Liver (tissue), 9 donors: ENCODE data around the gene DGKB. TPM values are rescaled to one million over a fixed set of nuclear protein-coding genes. Genes with fewer than 3 reads are reported as not detected.

ENCODE experiments used
- DNase-seq: peaks from one replicate; pipeline ENCODE4 v3.0.0-alpha.2; 2017; ENCODE audit warnings: low spot score
- H3K27ac ChIP-seq, 2 donors: one replicate each; pipeline ENCODE4 v1.7.0; 2013; ENCODE audit warnings: inconsistent platforms in 2 of 2, low read length in 2 of 2, control low read depth in 1 of 2, low read depth in 1 of 2, mild to moderate bottlenecking in 1 of 2
- H3K27me3 ChIP-seq, 4 donors: one replicate each; pipeline versions ENCODE4 v1.6.1 to v1.7.0; 2013; ENCODE audit warnings: low read length in 3 of 4, inconsistent platforms in 1 of 4, mild to moderate bottlenecking in 1 of 4, moderate library complexity in 1 of 4; ENCODE audit not compliant: control insufficient read depth in 4 of 4, insufficient read depth in 4 of 4
- H3K36me3 ChIP-seq, 4 donors: one replicate each; pipeline versions ENCODE4 v1.6.1 to v1.7.0; 2013; ENCODE audit warnings: low read length in 3 of 4, mild to moderate bottlenecking in 3 of 4, low read depth in 1 of 4, moderate library complexity in 1 of 4; ENCODE audit not compliant: control insufficient read depth in 4 of 4, insufficient read depth in 3 of 4
- H3K4me1 ChIP-seq, 4 donors: one replicate each; pipeline versions ENCODE4 v1.6.1 to v1.7.0; 2013; ENCODE audit warnings: low read length in 3 of 4, mild to moderate bottlenecking in 3 of 4, moderate library complexity in 1 of 4; ENCODE audit not compliant: control insufficient read depth in 4 of 4, insufficient read depth in 4 of 4
- H3K4me3 ChIP-seq, 3 donors: one replicate each; pipeline versions ENCODE4 v1.6.1 to v1.7.0; 2013; ENCODE audit warnings: low read length in 3 of 3, control low read depth in 1 of 3, low read depth in 1 of 3, mild to moderate bottlenecking in 1 of 3
- H3K9ac ChIP-seq, 2 donors: one replicate each; pipeline ENCODE4 v1.7.0; 2013; ENCODE audit warnings: low read length in 2 of 2, mild to moderate bottlenecking in 2 of 2, moderate library complexity in 2 of 2, control low read depth in 1 of 2, low read depth in 1 of 2
- H3K9me3 ChIP-seq, 4 donors: one replicate each; pipeline versions ENCODE4 v1.6.1 to v1.7.0; 2013; ENCODE audit warnings: low read length in 3 of 4; ENCODE audit not compliant: control insufficient read depth in 4 of 4
- ATF3 ChIP-seq: IDR thresholded peaks from 2 replicates; pipeline ENCODE4 v1.6.1; 2016; ENCODE audit warnings: antibody characterized with exemption
- CTCF ChIP-seq: fragments of 150-350 bp; IDR thresholded peaks from 2 replicates; pipeline ENCODE4 v1.5.1; 2017; ENCODE audit warnings: improper control_type of control experiment, low read depth, low read length; ENCODE audit not compliant: missing input control
- FOXA1 ChIP-seq: IDR thresholded peaks from 2 replicates; pipeline ENCODE4 v1.6.1; 2016; ENCODE audit warnings: antibody characterized with exemption
- FOXA2 ChIP-seq: IDR thresholded peaks from 2 replicates; pipeline ENCODE4 v1.6.1; 2016; ENCODE audit warnings: antibody characterized with exemption
- GABPA ChIP-seq, 2 donors: IDR thresholded peaks in 1 of 2; conservative IDR thresholded peaks in 1 of 2; 2 replicates each; pipeline ENCODE4 v1.6.1; 2016; ENCODE audit warnings: antibody characterized with exemption in 2 of 2, mild to moderate bottlenecking in 1 of 2, moderate library complexity in 1 of 2
- HNF4A ChIP-seq, 2 donors: conservative IDR thresholded peaks; 2 replicates each; pipeline ENCODE4 v1.6.1; 2016; ENCODE audit warnings: antibody characterized with exemption in 2 of 2, mild to moderate bottlenecking in 2 of 2
- HNF4G ChIP-seq: IDR thresholded peaks from 2 replicates; pipeline ENCODE4 v1.6.1; 2016; ENCODE audit warnings: antibody characterized with exemption
- JUND ChIP-seq, 2 donors: IDR thresholded peaks; 2 replicates each; pipeline ENCODE4 v1.6.1; 2016; ENCODE audit warnings: antibody characterized with exemption in 2 of 2
- MAX ChIP-seq: IDR thresholded peaks from 2 replicates; pipeline ENCODE4 v1.6.1; 2016; ENCODE audit warnings: antibody characterized with exemption
- NR2F2 ChIP-seq: IDR thresholded peaks from 2 replicates; pipeline ENCODE4 v1.6.1; 2016; ENCODE audit warnings: antibody characterized with exemption
- RAD21 ChIP-seq, 2 donors: IDR thresholded peaks; 2 replicates each; pipeline ENCODE4 v1.6.1; 2016; ENCODE audit warnings: antibody characterized with exemption in 2 of 2, mild to moderate bottlenecking in 2 of 2
- REST ChIP-seq: IDR thresholded peaks from 2 replicates; pipeline ENCODE4 v1.6.1; 2016; ENCODE audit warnings: antibody characterized with exemption, mild to moderate bottlenecking
- RXRA ChIP-seq, 2 donors: IDR thresholded peaks; 2 replicates each; pipeline ENCODE4 v1.6.1; 2017 to 2018; ENCODE audit warnings: antibody characterized with exemption in 2 of 2, mild to moderate bottlenecking in 1 of 2
- TAF1 ChIP-seq: conservative IDR thresholded peaks from 2 replicates; pipeline ENCODE4 v1.6.1; 2016; ENCODE audit warnings: antibody characterized with exemption, mild to moderate bottlenecking
- YY1 ChIP-seq: IDR thresholded peaks from 2 replicates; pipeline ENCODE4 v1.6.1; 2016; ENCODE audit warnings: antibody characterized with exemption, mild to moderate bottlenecking
- ZBTB33 ChIP-seq: IDR thresholded peaks from 2 replicates; pipeline ENCODE4 v1.6.1; 2016; ENCODE audit warnings: antibody characterized with exemption
- WGBS: extraction: QIAGEN DNeasy Blood & Tissue Kit; methylation state at CpG from one replicate; pipeline ENCODE4 v1.1.7; 2013; 5-methylcytosine and 5-hydroxymethylcytosine counted together
- polyA plus RNA-seq, 2 donors: library from polyadenylated mRNA; stranded (reverse) in 1 of 2; unstranded in 1 of 2; fragments of 200-250 nt in 1 of 2; fragments of >200 nt in 1 of 2; fragmentation: Nextera tagmentation in 1 of 2; extraction: Ambion mirVana in 1 of 2; gene quantifications; one replicate each; pipeline versions ENCODE4 v1.2.1 to v1.2.3, GENCODE V29; 2013 to 2015
- total RNA-seq, 2 donors: library from RNA; depleted of rRNA; stranded (reverse); fragments of >200 nt; gene quantifications; one replicate each; pipeline ENCODE4 v1.2.3, GENCODE V29; 2014
- donor health status: healthy.
- donor health status: healthy.
- donor health status: healthy.
- donor health status: healthy.
- donor health status: healthy.

DGKB gene
- total and polyA plus RNA-seq, 4 donors = 0.09 to 0.42 TPM; not detected in 2

GRCh38 chr7:14751461-14751860 lies 151.1 kb downstream of the DGKB start:
- Histone ChIP-seq H3K36me3 (no peaks in the 10 kb centered on the region), H3K4me1 (no peaks in the 10 kb centered on the region), H3K27me3 (no peaks in the 10 kb centered on the region), H3K27ac (no peak overlapping the region), H3K9ac (no peak overlapping the region), H3K4me3 (no peak overlapping the region), H3K9me3 (no peaks in the 10 kb centered on the region)
- DNase-seq = no peak
- WGBS = 72% methylated on average over 1 of the region's 1 CpG
- no peak for TF ChIP-seq JUND (IDR thresholded peaks at IDR 0.05)
- no peak for TF ChIP-seq RXRA (IDR thresholded peaks at IDR 0.05)
- no peak for TF ChIP-seq FOXA1
- TF ChIP-seq FOXA2 = no peak
- TF ChIP-seq HNF4G = no peak
- no peak for TF ChIP-seq ZBTB33
- TF ChIP-seq YY1 = no peak
- no peak for TF ChIP-seq HNF4A (conservative IDR thresholded peaks at IDR 0.05)
- TF ChIP-seq ATF3 = no peak
- no peak for TF ChIP-seq REST
- TF ChIP-seq MAX = no peak
- no peak for TF ChIP-seq RAD21 (IDR thresholded peaks at IDR 0.05)
- TF ChIP-seq CTCF = no peak

- no peak overlapping the region for H3K9ac ChIP-seq
Observed at GRCh38 chr7:14748461-14748860, 154.1 kb downstream of the DGKB start.

More at GRCh38 chr7:14748461-14748860, 154.1 kb downstream of the DGKB start:
- no peak for TF ChIP-seq ATF3
- TF ChIP-seq ZBTB33 = no peak
- no peak for TF ChIP-seq GABPA (IDR thresholded peaks at IDR 0.05 in 1 of 2, conservative IDR thresholded peaks at IDR 0.05 in 1 of 2)
- no peak for TF ChIP-seq RXRA (IDR thresholded peaks at IDR 0.05)
- no peak for TF ChIP-seq HNF4A (conservative IDR thresholded peaks at IDR 0.05)
- no peak for TF ChIP-seq FOXA1
- TF ChIP-seq TAF1 = no peak
- no peak for TF ChIP-seq CTCF
- TF ChIP-seq NR2F2 = no peak
- no peak for TF ChIP-seq HNF4G
- no peak for TF ChIP-seq FOXA2
- Histone ChIP-seq H3K27ac (no peak overlapping the region), H3K9me3 (peaks cover 0 to 9% (median 3%) of the 10 kb centered on the region in 4 donors), H3K36me3 (no peaks in the 10 kb centered on the region), H3K27me3 (no peaks in the 10 kb centered on the region), H3K4me1 (no peaks in the 10 kb centered on the region), H3K4me3 (no peak overlapping the region)
- DNase-seq = no peak
